GM23338 (cell line): ENCODE measurements around the gene EFCAB6. TPM values are rescaled to one million over a fixed set of nuclear protein-coding genes. Genes with fewer than 3 reads are reported as not detected.

ENCODE experiments used
- ATAC-seq: fragments of 200-7000 bp; cut with Tn5 transposase; 3 replicates; pipeline ENCODE4 v1.9.1; 2020
- DNase-seq: peaks from one replicate; pipeline ENCODE4 v3.0.0-alpha.2; 2015; ENCODE audit warnings: low spot score
- H2AFZ ChIP-seq: fragments of 200-600 bp; sonication (generic); 2 replicates; pipeline ENCODE4 v1.8.0; 2016; ENCODE audit warnings: antibody characterized with exemption, mild to moderate bottlenecking, moderate library complexity
- H3F3A ChIP-seq: fragments of 200-600 bp; sonication (generic); replicated peaks from 2 replicates; pipeline ENCODE4 v1.8.0; 2017; ENCODE audit warnings: antibody characterized with exemption, mixed run types, low read depth
- H3K27ac ChIP-seq: fragments of 200-600 bp; sonication (generic); 2 replicates; pipeline ENCODE4 v1.6.1; 2016; ENCODE audit warnings: low read depth
- H3K27me3 ChIP-seq: fragments of 200-600 bp; sonication (generic); 2 replicates; pipeline ENCODE4 v1.8.0; 2016; ENCODE audit warnings: mild to moderate bottlenecking, mixed run types, moderate library complexity; ENCODE audit not compliant: insufficient read depth
- H3K36me3 ChIP-seq: fragments of 200-600 bp; sonication (generic); 2 replicates; pipeline ENCODE4 v1.8.0; 2016; ENCODE audit warnings: mild to moderate bottlenecking; ENCODE audit not compliant: insufficient read depth
- H3K4me1 ChIP-seq: fragments of 200-600 bp; sonication (generic); 2 replicates; pipeline ENCODE4 v1.8.0; 2016; ENCODE audit warnings: mild to moderate bottlenecking, moderate library complexity; ENCODE audit not compliant: insufficient read depth
- H3K4me2 ChIP-seq: fragments of 200-600 bp; sonication (generic); 2 replicates; pipeline ENCODE4 v1.7.1; 2017; ENCODE audit warnings: mixed run types
- H3K4me3 ChIP-seq: fragments of 200-600 bp; sonication (generic); 2 replicates; pipeline ENCODE4 v1.6.1; 2016; ENCODE audit warnings: mixed run types
- H3K79me2 ChIP-seq: fragments of 200-600 bp; sonication (generic); replicated peaks from 2 replicates; pipeline ENCODE4 v1.8.0; 2017; ENCODE audit warnings: mild to moderate bottlenecking; ENCODE audit not compliant: insufficient read depth
- H3K9me2 ChIP-seq: fragments of 200-600 bp; sonication (generic); 2 replicates; pipeline ENCODE4 v1.8.0; 2017; ENCODE audit not compliant: insufficient read depth
- H4K20me1 ChIP-seq: fragments of 200-600 bp; sonication (generic); replicated peaks from 2 replicates; pipeline ENCODE4 v1.8.0; 2017; ENCODE audit warnings: mild to moderate bottlenecking; ENCODE audit not compliant: insufficient read depth
- H3K27ac Mint-ChIP-seq: 2 replicates; pipeline ENCODE4 v1.8.0; 2020; ENCODE audit warnings: inconsistent platforms, mild to moderate bottlenecking, moderate library complexity, mixed read lengths
- H3K27me3 Mint-ChIP-seq: 3 replicates; pipeline ENCODE4 v1.8.0; 2022; ENCODE audit warnings: low read depth, mild to moderate bottlenecking, moderate library complexity, mixed read lengths, inconsistent platforms; ENCODE audit not compliant: insufficient read depth, poor library complexity
- H3K36me3 Mint-ChIP-seq: 3 replicates; pipeline ENCODE4 v1.8.0; 2021; ENCODE audit warnings: low read depth, mild to moderate bottlenecking, inconsistent platforms, moderate library complexity, mixed read lengths
- H3K4me1 Mint-ChIP-seq: 3 replicates; pipeline ENCODE4 v1.8.0; 2020; ENCODE audit warnings: mild to moderate bottlenecking, inconsistent platforms, mixed read lengths
- H3K4me3 Mint-ChIP-seq: 3 replicates; pipeline ENCODE4 v1.8.0; 2021; ENCODE audit warnings: moderate library complexity, mild to moderate bottlenecking, inconsistent platforms, mixed read lengths
- H3K9me3 Mint-ChIP-seq: 3 replicates; pipeline ENCODE4 v1.8.0; 2020; ENCODE audit warnings: moderate library complexity, mild to moderate bottlenecking, inconsistent platforms, mixed read lengths
- CTCF ChIP-seq, 2 experiments: fragments of 200-600 bp in 1 of 2; sonication (generic) in 1 of 2; conservative IDR thresholded peaks; 2 replicates each; pipeline versions ENCODE4 v1.5.1 to v1.6.1; 2016 to 2017; ENCODE audit warnings: antibody characterized with exemption in 2 of 2, low read depth in 2 of 2, mild to moderate bottlenecking in 2 of 2, moderate library complexity in 1 of 2
- ETS1 ChIP-seq: IDR thresholded peaks from 2 replicates; pipeline ENCODE4 v1.6.1; 2016; ENCODE audit warnings: antibody characterized with exemption
- EZH2 ChIP-seq: fragments of 200-600 bp; sonication (generic); IDR thresholded peaks from one replicate; pipeline ENCODE4 v1.8.0; 2017; ENCODE audit warnings: antibody characterized with exemption, mild to moderate bottlenecking, low read depth; ENCODE audit not compliant: unreplicated experiment
- EZH2phosphoT487 ChIP-seq: fragments of 200-600 bp; sonication (generic); IDR thresholded peaks from one replicate; pipeline ENCODE4 v1.8.1; 2018; ENCODE audit warnings: antibody characterized with exemption; ENCODE audit not compliant: unreplicated experiment
- JUNB ChIP-seq: IDR thresholded peaks from one replicate; pipeline ENCODE4 v1.6.1; 2016; ENCODE audit warnings: antibody characterized with exemption; ENCODE audit not compliant: unreplicated experiment
- NANOG ChIP-seq: IDR thresholded peaks from 2 replicates; pipeline ENCODE4 v1.6.1; 2016; ENCODE audit warnings: antibody characterized with exemption, borderline replicate concordance
- POLR2AphosphoS5 ChIP-seq: IDR thresholded peaks from 2 replicates; pipeline ENCODE4 v1.6.1; 2016; ENCODE audit warnings: antibody characterized with exemption, low read depth
- REST ChIP-seq: IDR thresholded peaks from one replicate; pipeline ENCODE4 v1.6.1; 2018; ENCODE audit warnings: antibody characterized with exemption; ENCODE audit not compliant: unreplicated experiment
- STAT1 ChIP-seq: IDR thresholded peaks from one replicate; pipeline ENCODE4 v1.6.1; 2016; ENCODE audit warnings: antibody characterized with exemption; ENCODE audit not compliant: unreplicated experiment
- ZNF114 ChIP-seq: fragments of 250-450 bp; sonication (Bioruptor Pico); IDR thresholded peaks from 2 replicates; pipeline ENCODE4 v1.5.0; 2020; ENCODE audit warnings: mild to moderate bottlenecking, moderate library complexity
- polyA plus RNA-seq: library from polyadenylated mRNA; unstranded; fragments of >200 nt; fragmentation: Nextera tagmentation; extraction: Ambion mirVana; gene quantifications from 2 replicates; pipeline ENCODE4 v1.2.1, GENCODE V29; 2016
- total RNA-seq: library from RNA; depleted of rRNA; stranded (reverse); fragments of >200 nt; shearing (Covaris generic); gene quantifications from 2 replicates; pipeline ENCODE4 v1.2.3, GENCODE V29; 2014

Gene EFCAB6
- total and polyA plus RNA-seq, 2 experiments from 2014 or later: 1.1 to 1.8 TPM

DNA sequence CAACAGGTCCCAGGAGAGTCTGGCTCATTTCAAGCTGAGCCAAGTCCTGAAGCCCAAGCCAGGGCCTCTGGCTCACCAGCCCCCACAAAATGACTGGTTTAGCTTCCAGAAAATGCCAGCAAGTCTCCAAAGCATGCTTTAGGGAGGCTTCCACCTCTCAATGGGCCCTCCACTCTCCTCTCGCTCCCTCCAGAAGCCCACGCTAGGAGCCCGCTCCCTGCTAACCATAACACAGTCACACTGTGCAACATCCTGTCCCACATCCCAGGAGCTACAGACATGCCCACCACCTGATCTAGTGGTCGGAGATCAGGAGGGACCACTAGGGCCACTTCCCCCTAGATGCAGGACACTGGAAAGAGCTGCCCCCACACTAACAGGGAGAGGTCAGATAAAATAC lies 43.3 kb upstream of the EFCAB6 start (continued):
- TF ChIP-seq REST: no peak
- TF ChIP-seq NANOG: no peak
- TF ChIP-seq STAT1: no peak
- no peak for TF ChIP-seq ETS1
- no peak for TF ChIP-seq CTCF (conservative IDR thresholded peaks at IDR 0.05; ENCODE audit: low read depth in 2 of 2)
- no peak for TF ChIP-seq POLR2AphosphoS5
- no peak for TF ChIP-seq ZNF114 (CRISPR knock-in tag)
- TF ChIP-seq JUNB: no peak
- TF ChIP-seq EZH2: no peak

- peaks cover 14% of the 10 kb centered on the region for H3K9me3 Mint-ChIP-seq
- Histone ChIP-seq H3K79me2 (peaks cover 78% of the 10 kb centered on the region), H3K4me3 (no peak overlapping the region), H3K27ac (no peak overlapping the region), H4K20me1 (no peaks in the 10 kb centered on the region; the same call in none of the 2 replicates), H3K9me2 (no peaks in the 10 kb centered on the region), H3K27me3 (no peaks in the 10 kb centered on the region), H3F3A (no peaks in the 10 kb centered on the region), H3K4me2 (no peak overlapping the region), H3K4me1 (peaks cover 14% of the 10 kb centered on the region), H2AFZ (no peak overlapping the region), H3K36me3 (no peaks in the 10 kb centered on the region; the same call in 1 of the 2 replicates)
- DNase-seq: no peak
- no peak overlapping the region for H3K27ac Mint-ChIP-seq
- ATAC-seq: no peak
- peaks cover 25% of the 10 kb centered on the region for H3K36me3 Mint-ChIP-seq
- peaks cover 34% of the 10 kb centered on the region for H3K4me1 Mint-ChIP-seq
- H3K27me3 Mint-ChIP-seq: peaks cover 11% of the 10 kb centered on the region
- H3K4me3 Mint-ChIP-seq: no peak overlapping the region
- TF ChIP-seq STAT1 (no peak), REST (no peak), EZH2 (no peak), EZH2phosphoT487 (no peak)
Measured at GRCh38 chr22:43854786-43855271, 42.7 kb upstream of the EFCAB6 start.
